ENCODE measurements around the gene ASXL3. TPM values are rescaled to one million over a fixed set of nuclear protein-coding genes. Genes with fewer than 3 reads are reported as not detected.

ASXL3 gene
- total RNA-seq, 2 experiments from 2014 or later: not detected

- Mint-ChIP-seq H3K36me3 (no peaks in the 10 kb centered on the region), H3K4me3 (no peak overlapping the region), H3K27me3 (no peaks in the 10 kb centered on the region), H3K4me1 (no peaks in the 10 kb centered on the region), H3K9me3 (peaks cover 2% of the 10 kb centered on the region), H3K27ac (no peak overlapping the region)
- ATAC-seq (ENCODE audit: low read depth) (no peak), DNase-seq (no peak)
- POLR2A ChIA-PET: no interaction called here
These were observed 118.5 kb downstream of the ASXL3 start for GRCh38 chr18:33696332-33697162.

- Mint-ChIP-seq H3K27me3 (no peaks in the 10 kb centered on the region), H3K27ac (no peak overlapping the region), H3K4me1 (no peaks in the 10 kb centered on the region), H3K9me3 (peaks cover 2% of the 10 kb centered on the region), H3K4me3 (no peak overlapping the region), H3K36me3 (no peaks in the 10 kb centered on the region)
- POLR2A ChIA-PET: no interaction called here
- ATAC-seq (ENCODE audit: low read depth) (no peak), DNase-seq (no peak)
These were observed 119.5 kb downstream of the ASXL3 start for GRCh38 chr18:33697498-33697897.

GRCh38 chr18:33699372-33699771, 121.4 kb downstream of the ASXL3 start:
- ATAC-seq (ENCODE audit: low read depth) (no peak), DNase-seq (no peak)
- H3K27ac Mint-ChIP-seq: no peak overlapping the region
- H3K36me3 Mint-ChIP-seq: no peaks in the 10 kb centered on the region
- no peak overlapping the region for H3K4me3 Mint-ChIP-seq
- H3K9me3 Mint-ChIP-seq: peaks cover 2% of the 10 kb centered on the region
- no peaks in the 10 kb centered on the region for H3K27me3 Mint-ChIP-seq
- POLR2A ChIA-PET: no interaction called here
- H3K4me1 Mint-ChIP-seq: no peaks in the 10 kb centered on the region

GRCh38 chr18:33700513-33700976, 122.5 kb downstream of the ASXL3 start:
- ATAC-seq (ENCODE audit: low read depth) (no peak), DNase-seq (no peak)
- Mint-ChIP-seq H3K36me3 (no peaks in the 10 kb centered on the region), H3K27ac (no peak overlapping the region), H3K9me3 (peaks cover 2% of the 10 kb centered on the region), H3K4me1 (no peaks in the 10 kb centered on the region), H3K27me3 (no peaks in the 10 kb centered on the region), H3K4me3 (no peak overlapping the region)
- POLR2A ChIA-PET: no interaction called here

- H3K4me3 Mint-ChIP-seq: no peak overlapping the region
- H3K36me3 Mint-ChIP-seq: no peaks in the 10 kb centered on the region
- POLR2A ChIA-PET: no interaction called here
- no peaks in the 10 kb centered on the region for H3K4me1 Mint-ChIP-seq
- ATAC-seq (ENCODE audit: low read depth): no peak
- H3K9me3 Mint-ChIP-seq: peaks cover 3% of the 10 kb centered on the region
- H3K27ac Mint-ChIP-seq: no peak overlapping the region
- no peaks in the 10 kb centered on the region for H3K27me3 Mint-ChIP-seq
- DNase-seq: no peak
These were observed 124.6 kb downstream of the ASXL3 start for GRCh38 chr18:33702625-33703024.

- Mint-ChIP-seq H3K4me3 (no peak overlapping the region), H3K27me3 (no peaks in the 10 kb centered on the region), H3K36me3 (no peaks in the 10 kb centered on the region), H3K27ac (no peak overlapping the region), H3K4me1 (no peaks in the 10 kb centered on the region), H3K9me3 (peaks cover 1% of the 10 kb centered on the region)
- POLR2A ChIA-PET: no interaction called here
- DNase-seq: no peak
- no peak for ATAC-seq (ENCODE audit: low read depth)
These were observed 128.4 kb downstream of the ASXL3 start for GRCh38 chr18:33706391-33706790.

GRCh38 chr18:33708876-33709275, 130.9 kb downstream of the ASXL3 start:
- Mint-ChIP-seq H3K36me3 (no peaks in the 10 kb centered on the region), H3K27me3 (no peaks in the 10 kb centered on the region), H3K9me3 (peaks cover 3% of the 10 kb centered on the region), H3K4me1 (no peaks in the 10 kb centered on the region), H3K4me3 (no peak overlapping the region), H3K27ac (no peak overlapping the region)
- DNase-seq: no peak
- POLR2A ChIA-PET: no interaction called here
- ATAC-seq (ENCODE audit: low read depth): no peak

- peaks cover 3% of the 10 kb centered on the region for H3K9me3 Mint-ChIP-seq
- ATAC-seq (ENCODE audit: low read depth) (no peak), DNase-seq (no peak)
- H3K27ac Mint-ChIP-seq: no peak overlapping the region
- POLR2A ChIA-PET: no interaction called here
- H3K4me1 Mint-ChIP-seq: no peaks in the 10 kb centered on the region
- no peaks in the 10 kb centered on the region for H3K27me3 Mint-ChIP-seq
- no peaks in the 10 kb centered on the region for H3K36me3 Mint-ChIP-seq
- no peak overlapping the region for H3K4me3 Mint-ChIP-seq
These were observed 132.2 kb downstream of the ASXL3 start for GRCh38 chr18:33710269-33710668.

GRCh38 chr18:33711514-33711913, 133.5 kb downstream of the ASXL3 start:
- no peak for DNase-seq
- Mint-ChIP-seq H3K4me1 (no peaks in the 10 kb centered on the region), H3K36me3 (no peaks in the 10 kb centered on the region), H3K9me3 (peaks cover 3% of the 10 kb centered on the region), H3K27me3 (no peaks in the 10 kb centered on the region), H3K27ac (no peak overlapping the region), H3K4me3 (no peak overlapping the region)
- POLR2A ChIA-PET: no interaction called here
- no peak for ATAC-seq (ENCODE audit: low read depth)

GRCh38 chr18:33712719-33713118, 134.7 kb downstream of the ASXL3 start:
- DNase-seq (no peak), ATAC-seq (ENCODE audit: low read depth) (no peak)
- Mint-ChIP-seq H3K4me1 (no peaks in the 10 kb centered on the region), H3K9me3 (peaks cover 2% of the 10 kb centered on the region), H3K27me3 (no peaks in the 10 kb centered on the region), H3K36me3 (no peaks in the 10 kb centered on the region), H3K4me3 (no peak overlapping the region), H3K27ac (no peak overlapping the region)
- POLR2A ChIA-PET: no interaction called here

- POLR2A ChIA-PET: no interaction called here
- H3K36me3 Mint-ChIP-seq: no peaks in the 10 kb centered on the region
- H3K4me1 Mint-ChIP-seq: no peaks in the 10 kb centered on the region
- DNase-seq (no peak), ATAC-seq (ENCODE audit: low read depth) (no peak)
- H3K9me3 Mint-ChIP-seq: peaks cover 2% of the 10 kb centered on the region
- no peak overlapping the region for H3K4me3 Mint-ChIP-seq
- no peaks in the 10 kb centered on the region for H3K27me3 Mint-ChIP-seq
- H3K27ac Mint-ChIP-seq: no peak overlapping the region
These were observed 138.2 kb downstream of the ASXL3 start for GRCh38 chr18:33716061-33716683.

GRCh38 chr18:33717339-33717738, 139.3 kb downstream of the ASXL3 start:
- H3K4me3 Mint-ChIP-seq: no peak overlapping the region
- no peaks in the 10 kb centered on the region for H3K36me3 Mint-ChIP-seq
- no peaks in the 10 kb centered on the region for H3K4me1 Mint-ChIP-seq
- no peak for DNase-seq
- POLR2A ChIA-PET: no interaction called here
- no peak overlapping the region for H3K27ac Mint-ChIP-seq
- peaks cover 2% of the 10 kb centered on the region for H3K9me3 Mint-ChIP-seq
- H3K27me3 Mint-ChIP-seq: no peaks in the 10 kb centered on the region
- no peak for ATAC-seq (ENCODE audit: low read depth)

- no peak overlapping the region for H3K27ac Mint-ChIP-seq
- H3K4me3 Mint-ChIP-seq: no peak overlapping the region
- no peak for ATAC-seq (ENCODE audit: low read depth)
- no peak for DNase-seq
- POLR2A ChIA-PET: no interaction called here
- no peaks in the 10 kb centered on the region for H3K9me3 Mint-ChIP-seq
- H3K4me1 Mint-ChIP-seq: no peaks in the 10 kb centered on the region
- H3K27me3 Mint-ChIP-seq: no peaks in the 10 kb centered on the region
- no peaks in the 10 kb centered on the region for H3K36me3 Mint-ChIP-seq
These were observed 142.1 kb downstream of the ASXL3 start for GRCh38 chr18:33720133-33720532.

- no peaks in the 10 kb centered on the region for H3K4me1 Mint-ChIP-seq
- H3K9me3 Mint-ChIP-seq: peaks cover 2% of the 10 kb centered on the region
- ATAC-seq (ENCODE audit: low read depth) (no peak), DNase-seq (no peak)
- H3K4me3 Mint-ChIP-seq: no peak overlapping the region
- no peak overlapping the region for H3K27ac Mint-ChIP-seq
- H3K36me3 Mint-ChIP-seq: no peaks in the 10 kb centered on the region
- POLR2A ChIA-PET: no interaction called here
- H3K27me3 Mint-ChIP-seq: no peaks in the 10 kb centered on the region
These were observed 151.5 kb downstream of the ASXL3 start for GRCh38 chr18:33729556-33729955.

All from activated naive CD8-positive, alpha-beta T cell treated with anti-CD3 and anti-CD28 coated beads, Interleukin-2, amount 10 ng/mL, durations not matched to agents 7 days and 5 days (primary cell).